ENCODE data around the gene SHROOM3. TPM values are rescaled to one million over a fixed set of nuclear protein-coding genes. Genes with fewer than 3 reads are reported as not detected.

Gene SHROOM3
- total RNA-seq, 1 experiment from 2014 or later, result 27.6 TPM

- no peak overlapping the region for H3K23ac ChIP-seq (ENCODE audit: insufficient read length, low read depth, low read length)
- TF ChIP-seq CTCF (conservative IDR thresholded peaks at IDR 0.05), result no peak
- no peaks in the 10 kb centered on the region for H3K4me1 ChIP-seq (ENCODE audit: insufficient read depth, low read length)
- H3K9me3 ChIP-seq (ENCODE audit: control insufficient read depth, low read depth, low read length), result no peaks in the 10 kb centered on the region
- no peak overlapping the region for H4K5ac ChIP-seq (ENCODE audit: insufficient read length, low read depth, low read length)
- Mint-ChIP-seq H3K4me1 (peaks cover 2 to 5% of the 10 kb centered on the region in 2 experiments; a peak in 2 of 4 replicates), H3K36me3 (ENCODE audit: insufficient read depth in 1 of 3, low read depth in 3 of 3) (peaks cover 6 to 10% (median 6%) of the 10 kb centered on the region in 3 experiments; a peak in 6 of 7 replicates), H3K27ac (no peak overlapping the region), H3K4me3 (no peak overlapping the region), H3K27me3 (ENCODE audit: low read depth) (no peaks in the 10 kb centered on the region), H3K9me3 (peaks cover 5 to 8% of the 10 kb centered on the region in 2 experiments)
- no peak overlapping the region for H2AK5ac ChIP-seq (ENCODE audit: insufficient read length, low read length)
- H3T11ph ChIP-seq (ENCODE audit: low read length), result no peak overlapping the region
- no peak overlapping the region for H3K9ac ChIP-seq (ENCODE audit: extremely low read depth, insufficient read length, low read length)
- H2BK20ac ChIP-seq (ENCODE audit: low read depth, low read length, poor library complexity, severe bottlenecking), result no peak overlapping the region
- no peak overlapping the region for H4K8ac ChIP-seq (replicated peaks; ENCODE audit: insufficient read length, low read depth, low read length)
- H2BK12ac ChIP-seq (ENCODE audit: insufficient read length, low read depth, low read length), result no peak overlapping the region
- no peak overlapping the region for H4K91ac ChIP-seq (ENCODE audit: insufficient read length, low read depth, low read length)
- H4K20me1 ChIP-seq (ENCODE audit: control insufficient read depth, insufficient read depth, insufficient read length), result no peaks in the 10 kb centered on the region
- H2BK120ac ChIP-seq (ENCODE audit: low read depth, low read length, poor library complexity, severe bottlenecking), result no peak overlapping the region
- no peaks in the 10 kb centered on the region for H3K79me2 ChIP-seq (ENCODE audit: insufficient read depth, low read length)
- H3K4ac ChIP-seq (ENCODE audit: low read depth, low read length), result no peak overlapping the region
- no peak overlapping the region for H2AFZ ChIP-seq (ENCODE audit: low read length)
- no peak overlapping the region for H3K56ac ChIP-seq (ENCODE audit: insufficient read length, low read depth, low read length)
- H3K79me1 ChIP-seq (ENCODE audit: insufficient read depth, low read depth, low read length, poor library complexity, severe bottlenecking), result no peaks in the 10 kb centered on the region
- no peak overlapping the region for H3K4me2 ChIP-seq (ENCODE audit: insufficient read depth, insufficient read length, low read length)
- no peak overlapping the region for H3K18ac ChIP-seq (ENCODE audit: insufficient read length, low read depth, low read length)
- H3K27ac ChIP-seq (ENCODE audit: insufficient read length, low read depth, low read length), result no peak overlapping the region
- no peak overlapping the region for H2BK15ac ChIP-seq (ENCODE audit: low read depth, low read length)
- H3K14ac ChIP-seq (ENCODE audit: insufficient read depth, low read length), result no peak overlapping the region
- WGBS (ENCODE audit: extremely low coverage, insufficient read length, low lambda C conversion rate), result no CpG with 5 or more reads among the region's 5 CpGs
- DNase-seq, result no peak
- no peaks in the 10 kb centered on the region for H3K27me3 ChIP-seq (ENCODE audit: insufficient read depth, low read length)
- H3K23me2 ChIP-seq (ENCODE audit: insufficient read length, low read depth, low read length, poor library complexity, severe bottlenecking), result no peaks in the 10 kb centered on the region
- H2BK5ac ChIP-seq (ENCODE audit: insufficient read length, low read length), result no peak overlapping the region
Observed at GRCh38 chr4:76494243-76494642, 59.2 kb downstream of the SHROOM3 start.
